PFSK-1 (cell line): ENCODE data around the gene SCN10A.

Experiments
- FOXP2 ChIP-seq: optimal IDR thresholded peaks from 2 replicates; pipeline ENCODE3; 2011; ENCODE audit warnings: borderline replicate concordance, control low read depth, inconsistent platforms; ENCODE audit not compliant: insufficient read depth; ENCODE audit errors: extremely low read length, extremely low read depth
- POLR2AphosphoS5 ChIP-seq: IDR thresholded peaks from 2 replicates; pipeline ENCODE4 v1.6.1; 2012; ENCODE audit warnings: low read depth, mild to moderate bottlenecking, control low read depth, low read length, moderate library complexity
- SIN3A ChIP-seq: IDR thresholded peaks from 2 replicates; pipeline ENCODE4 v1.6.1; 2012; ENCODE audit warnings: mild to moderate bottlenecking, low read length, moderate library complexity, borderline replicate concordance; ENCODE audit not compliant: insufficient read depth
- TAF1 ChIP-seq: IDR thresholded peaks from 2 replicates; pipeline ENCODE4 v1.6.1; 2012; ENCODE audit warnings: low read length, control low read depth, borderline replicate concordance; ENCODE audit not compliant: insufficient read depth
- TF ChIP-seq, protein P1 (sequence below), 2 experiments: IDR thresholded peaks; 2 replicates each; pipeline versions ENCODE4 v1.6.1 to v1.8.0; 2011 to 2012; ENCODE audit warnings: low read depth in 2 of 2, low read length in 2 of 2, control low read depth in 1 of 2, inconsistent platforms in 1 of 2, mild to moderate bottlenecking in 1 of 2, moderate library complexity in 1 of 2; ENCODE audit not compliant: insufficient read depth in 1 of 2

GRCh38 chr3:38706961-38707360 is 109.1 kb downstream of the SCN10A start:
- TF ChIP-seq POLR2AphosphoS5 (no peak), TAF1 (no peak), SIN3A (no peak), FOXP2 (no peak)
- TF ChIP-seq, protein P1, sequence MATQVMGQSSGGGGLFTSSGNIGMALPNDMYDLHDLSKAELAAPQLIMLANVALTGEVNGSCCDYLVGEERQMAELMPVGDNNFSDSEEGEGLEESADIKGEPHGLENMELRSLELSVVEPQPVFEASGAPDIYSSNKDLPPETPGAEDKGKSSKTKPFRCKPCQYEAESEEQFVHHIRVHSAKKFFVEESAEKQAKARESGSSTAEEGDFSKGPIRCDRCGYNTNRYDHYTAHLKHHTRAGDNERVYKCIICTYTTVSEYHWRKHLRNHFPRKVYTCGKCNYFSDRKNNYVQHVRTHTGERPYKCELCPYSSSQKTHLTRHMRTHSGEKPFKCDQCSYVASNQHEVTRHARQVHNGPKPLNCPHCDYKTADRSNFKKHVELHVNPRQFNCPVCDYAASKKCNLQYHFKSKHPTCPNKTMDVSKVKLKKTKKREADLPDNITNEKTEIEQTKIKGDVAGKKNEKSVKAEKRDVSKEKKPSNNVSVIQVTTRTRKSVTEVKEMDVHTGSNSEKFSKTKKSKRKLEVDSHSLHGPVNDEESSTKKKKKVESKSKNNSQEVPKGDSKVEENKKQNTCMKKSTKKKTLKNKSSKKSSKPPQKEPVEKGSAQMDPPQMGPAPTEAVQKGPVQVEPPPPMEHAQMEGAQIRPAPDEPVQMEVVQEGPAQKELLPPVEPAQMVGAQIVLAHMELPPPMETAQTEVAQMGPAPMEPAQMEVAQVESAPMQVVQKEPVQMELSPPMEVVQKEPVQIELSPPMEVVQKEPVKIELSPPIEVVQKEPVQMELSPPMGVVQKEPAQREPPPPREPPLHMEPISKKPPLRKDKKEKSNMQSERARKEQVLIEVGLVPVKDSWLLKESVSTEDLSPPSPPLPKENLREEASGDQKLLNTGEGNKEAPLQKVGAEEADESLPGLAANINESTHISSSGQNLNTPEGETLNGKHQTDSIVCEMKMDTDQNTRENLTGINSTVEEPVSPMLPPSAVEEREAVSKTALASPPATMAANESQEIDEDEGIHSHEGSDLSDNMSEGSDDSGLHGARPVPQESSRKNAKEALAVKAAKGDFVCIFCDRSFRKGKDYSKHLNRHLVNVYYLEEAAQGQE (IDR thresholded peaks at IDR 0.05; ENCODE audit: insufficient read depth in 1 of 2, low read depth in 2 of 2, low read length in 2 of 2), result no peak
